Epithelial cell of esophagus (primary cell): ENCODE measurements around the gene SPDYE18.
"Not testable (repeated sequence)": the region's sequence is repeated elsewhere in the genome, so short reads cannot be mapped to it uniquely, and the experiment has no call there.

ENCODE experiments used
- DNase-seq: peaks from one replicate; pipeline ENCODE4 v3.0.0; 2010; ENCODE audit warnings: low read depth
- H3K4me3 ChIP-seq: 2 replicates; pipeline ENCODE4 v1.5.1; 2011; ENCODE audit warnings: mild to moderate bottlenecking, low read length, control low read depth

Gene SPDYE18

GRCh38 chr7:77062557-77062956 is at the start of gene SPDYE18:
Gene SPDYE18 (minus strand): TSS chr7:77062558. CDS start chr7:77060512, 2,046 bp downstream.
- not testable (repeated sequence) for DNase-seq, H3K4me3 ChIP-seq

GRCh38 chr7:77108362-77108761 is 46.0 kb upstream of the SPDYE18 start:
- DNase-seq, H3K4me3 ChIP-seq: not testable (repeated sequence)

- not testable (repeated sequence) for H3K4me3 ChIP-seq, DNase-seq
Observed at GRCh38 chr7:77107659-77108058, 45.3 kb upstream of the SPDYE18 start.

- not testable (repeated sequence) for H3K4me3 ChIP-seq, DNase-seq
Observed at GRCh38 chr7:77105904-77106303, 43.5 kb upstream of the SPDYE18 start.

GRCh38 chr7:77102671-77103070 is 40.3 kb upstream of the SPDYE18 start:
- DNase-seq, H3K4me3 ChIP-seq: not testable (repeated sequence)

- not testable (repeated sequence) for DNase-seq, H3K4me3 ChIP-seq
Observed at GRCh38 chr7:77101187-77101586, 38.8 kb upstream of the SPDYE18 start.

- H3K4me3 ChIP-seq, DNase-seq: not testable (repeated sequence)
Observed at GRCh38 chr7:77100501-77100900, 38.1 kb upstream of the SPDYE18 start.

- not testable (repeated sequence) for H3K4me3 ChIP-seq, DNase-seq
Observed at GRCh38 chr7:77092301-77092700, 29.9 kb upstream of the SPDYE18 start.

GRCh38 chr7:77082192-77082591 is 19.8 kb upstream of the SPDYE18 start:
- H3K4me3 ChIP-seq, result not testable (repeated sequence)
- peak; percentile 40 for DNase-seq

GRCh38 chr7:77080236-77080635 is 17.9 kb upstream of the SPDYE18 start:
- not testable (repeated sequence) for DNase-seq

GRCh38 chr7:77079624-77080023 is 17.3 kb upstream of the SPDYE18 start:
- not testable (repeated sequence) for H3K4me3 ChIP-seq
- peak; percentile 2 for DNase-seq

More at GRCh38 chr7:77080236-77080635, 17.9 kb upstream of the SPDYE18 start:
- H3K4me3 ChIP-seq, result not testable (repeated sequence)

- not testable (repeated sequence) for H3K4me3 ChIP-seq, DNase-seq
Observed at GRCh38 chr7:77079112-77079511, 16.8 kb upstream of the SPDYE18 start.

GRCh38 chr7:77077060-77077459 is 14.7 kb upstream of the SPDYE18 start:
- not testable (repeated sequence) for DNase-seq, H3K4me3 ChIP-seq

GRCh38 chr7:77074786-77075396 is 12.5 kb upstream of the SPDYE18 start:
- H3K4me3 ChIP-seq, result not testable (repeated sequence)
- peak; percentile 4 for DNase-seq

GRCh38 chr7:77071108-77071507 is 8.8 kb upstream of the SPDYE18 start:
- not testable (repeated sequence) for H3K4me3 ChIP-seq, DNase-seq

GRCh38 chr7:77065869-77066268 is 3.5 kb upstream of the SPDYE18 start:
- DNase-seq, H3K4me3 ChIP-seq: not testable (repeated sequence)

- DNase-seq, result not testable (repeated sequence)
Observed at GRCh38 chr7:77063732-77064131, 1.4 kb upstream of the SPDYE18 start.

GRCh38 chr7:77032261-77032660 is 30.1 kb downstream of the SPDYE18 start, which contains the start of gene SPDYE17:
Gene SPDYE17 (minus strand): TSS chr7:77032361. CDS start chr7:77030570, 1,791 bp downstream.
- DNase-seq, H3K4me3 ChIP-seq: not testable (repeated sequence)

More at GRCh38 chr7:77063732-77064131, 1.4 kb upstream of the SPDYE18 start:
- not testable (repeated sequence) for H3K4me3 ChIP-seq

- not testable (repeated sequence) for H3K4me3 ChIP-seq, DNase-seq
Observed at GRCh38 chr7:77026349-77026748, 36.0 kb downstream of the SPDYE18 start.

GRCh38 chr7:77010074-77010680 is 52.2 kb downstream of the SPDYE18 start:
- not testable (repeated sequence) for H3K4me3 ChIP-seq
- peak; percentile 77 for DNase-seq

- peak; percentile 95 for DNase-seq
- H3K4me3 ChIP-seq, result not testable (repeated sequence)
Observed at GRCh38 chr7:77008000-77008399, 54.4 kb downstream of the SPDYE18 start.
